ENCODE measurements around the gene CETN2.

Gene CETN2

GRCh38 chrX:152845618-152846240 is 15.2 kb upstream of the CETN2 start:
- TF ChIP-seq TSHZ1 (tag by site-specific recombination; IDR thresholded peaks at IDR 0.05; ENCODE audit: borderline replicate concordance) (no peak), ZSCAN16 (tag by site-specific recombination; IDR thresholded peaks at IDR 0.05) (no peak), PRDM2 (tag by site-specific recombination; IDR thresholded peaks at IDR 0.05; ENCODE audit: borderline replicate concordance) (no peak), ZNF37A (tag by site-specific recombination; IDR thresholded peaks at IDR 0.05) (no peak), ZNF664 (tag by site-specific recombination; IDR thresholded peaks at IDR 0.05) (no peak), ZXDB (tag by site-specific recombination; IDR thresholded peaks at IDR 0.05) (no peak), KLF10 (tag by site-specific recombination; IDR thresholded peaks at IDR 0.05) (no peak), KLF16 (tag by site-specific recombination; IDR thresholded peaks at IDR 0.05) (no peak), ELK4 (IDR thresholded peaks at IDR 0.05; ENCODE audit: borderline replicate concordance, low read depth, low read length) (no peak), ZNF777 (tag by site-specific recombination; IDR thresholded peaks at IDR 0.05; ENCODE audit: borderline replicate concordance) (no peak), ZNF433 (tag by site-specific recombination; IDR thresholded peaks at IDR 0.05; ENCODE audit: low read depth) (no peak), PRDM4 (tag by site-specific recombination; IDR thresholded peaks at IDR 0.05) (no peak), ZNF548 (tag by site-specific recombination; IDR thresholded peaks at IDR 0.05) (no peak), ZEB2 (tag by site-specific recombination; IDR thresholded peaks at IDR 0.05) (no peak), ZFP37 (tag by site-specific recombination; IDR thresholded peaks at IDR 0.05) (no peak), ZBTB48 (tag by site-specific recombination; IDR thresholded peaks at IDR 0.05) (no peak)
- TF ChIP-seq, protein P1, sequence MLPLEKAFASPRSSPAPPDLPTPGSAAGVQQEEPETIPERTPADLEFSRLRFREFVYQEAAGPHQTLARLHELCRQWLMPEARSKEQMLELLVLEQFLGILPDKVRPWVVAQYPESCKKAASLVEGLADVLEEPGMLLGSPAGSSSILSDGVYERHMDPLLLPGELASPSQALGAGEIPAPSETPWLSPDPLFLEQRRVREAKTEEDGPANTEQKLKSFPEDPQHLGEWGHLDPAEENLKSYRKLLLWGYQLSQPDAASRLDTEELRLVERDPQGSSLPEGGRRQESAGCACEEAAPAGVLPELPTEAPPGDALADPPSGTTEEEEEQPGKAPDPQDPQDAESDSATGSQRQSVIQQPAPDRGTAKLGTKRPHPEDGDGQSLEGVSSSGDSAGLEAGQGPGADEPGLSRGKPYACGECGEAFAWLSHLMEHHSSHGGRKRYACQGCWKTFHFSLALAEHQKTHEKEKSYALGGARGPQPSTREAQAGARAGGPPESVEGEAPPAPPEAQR (tag by site-specific recombination; IDR thresholded peaks at IDR 0.05): no peak
- TF ChIP-seq, protein P2, sequence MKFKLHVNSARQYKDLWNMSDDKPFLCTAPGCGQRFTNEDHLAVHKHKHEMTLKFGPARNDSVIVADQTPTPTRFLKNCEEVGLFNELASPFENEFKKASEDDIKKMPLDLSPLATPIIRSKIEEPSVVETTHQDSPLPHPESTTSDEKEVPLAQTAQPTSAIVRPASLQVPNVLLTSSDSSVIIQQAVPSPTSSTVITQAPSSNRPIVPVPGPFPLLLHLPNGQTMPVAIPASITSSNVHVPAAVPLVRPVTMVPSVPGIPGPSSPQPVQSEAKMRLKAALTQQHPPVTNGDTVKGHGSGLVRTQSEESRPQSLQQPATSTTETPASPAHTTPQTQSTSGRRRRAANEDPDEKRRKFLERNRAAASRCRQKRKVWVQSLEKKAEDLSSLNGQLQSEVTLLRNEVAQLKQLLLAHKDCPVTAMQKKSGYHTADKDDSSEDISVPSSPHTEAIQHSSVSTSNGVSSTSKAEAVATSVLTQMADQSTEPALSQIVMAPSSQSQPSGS (tag by site-specific recombination; IDR thresholded peaks at IDR 0.05; ENCODE audit: low read depth): no peak
- ChIA-PET CTCF (no interaction called here), POLR2A (no interaction called here)
- Histone ChIP-seq H3K4me3 (ENCODE audit: low read depth, low read length) (no peak overlapping the region), H3K4me1 (ENCODE audit: control insufficient read depth, insufficient read depth, low read length) (no peaks in the 10 kb centered on the region), H3K9me3 (ENCODE audit: control insufficient read depth, insufficient read depth, low read depth, low read length) (no peaks in the 10 kb centered on the region), H3K36me3 (ENCODE audit: control insufficient read depth in 2 of 2, insufficient read depth in 1 of 2, low read length in 2 of 2) (peaks cover 5 to 30% of the 10 kb centered on the region in 2 experiments; a peak in 2 of 3 replicates), H3K27ac (ENCODE audit: extremely low read depth, low read depth, low read length) (no peak overlapping the region)
